ENCODE results near the gene AFG3L2.

Gene AFG3L2

DNA sequence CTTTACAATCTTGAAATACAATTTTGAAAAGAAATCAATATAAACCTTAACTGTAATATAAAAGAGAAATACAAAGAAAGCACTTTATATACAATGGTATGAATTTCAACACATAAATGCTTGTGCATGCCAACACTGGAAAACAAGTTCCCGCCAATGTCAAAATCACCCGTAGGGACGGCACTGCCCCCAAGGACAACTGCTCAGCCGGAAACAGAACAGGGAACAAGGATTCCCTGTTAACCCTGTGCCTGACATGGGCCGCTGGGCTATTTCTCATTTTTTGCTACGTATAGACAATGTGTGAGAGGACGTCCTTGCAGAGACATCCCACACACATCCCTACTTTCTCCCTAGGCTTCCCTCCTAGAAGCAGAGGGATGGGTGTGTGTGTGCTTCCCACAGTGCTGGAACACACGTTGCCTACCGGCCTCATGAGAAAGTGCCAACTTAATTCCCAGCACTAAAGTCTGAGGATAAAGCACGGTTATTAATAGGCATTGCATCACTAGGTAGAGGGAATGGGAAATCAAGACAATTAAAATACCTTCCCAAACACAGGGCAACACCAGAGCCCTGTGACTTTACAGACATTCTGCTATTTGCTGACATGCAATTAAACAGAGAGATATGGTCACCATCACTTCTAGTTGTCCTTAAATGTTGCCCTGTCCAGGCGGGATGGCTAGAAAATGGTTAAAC is 14.4 kb downstream of the AFG3L2 start:
- no peak for DNase-seq (ENCODE audit: low read depth in 1 of 2, low spot score in 1 of 2)

DNA sequence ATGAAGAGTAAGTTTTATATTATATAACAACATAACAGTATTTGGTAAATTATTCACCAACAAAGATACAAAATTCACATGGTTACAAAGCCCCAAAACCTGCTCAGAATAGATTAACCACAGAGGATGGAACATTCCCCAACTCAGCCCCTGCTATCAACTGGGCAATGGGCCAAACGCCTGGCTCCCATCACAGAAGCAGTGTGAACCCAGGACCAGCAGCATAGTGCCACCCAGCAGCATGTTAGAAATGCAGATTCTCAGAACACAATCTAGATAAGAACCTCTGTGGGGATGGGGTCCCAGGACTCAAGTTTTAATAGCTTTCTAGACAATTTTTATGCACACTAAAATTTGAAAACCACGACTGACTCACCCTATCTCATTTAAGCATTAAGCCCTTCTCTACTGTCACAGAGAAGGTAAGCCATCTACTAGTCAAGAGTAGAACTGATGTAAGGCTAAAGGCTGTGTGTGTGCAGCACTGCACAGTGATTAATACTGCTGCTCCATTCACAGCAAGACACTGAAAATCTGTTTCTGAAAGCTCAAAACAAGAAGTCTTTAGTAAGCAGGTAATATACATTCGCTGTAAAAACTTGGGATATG is 15.2 kb downstream of the AFG3L2 start:
- no peak for DNase-seq (ENCODE audit: low read depth in 1 of 2, low spot score in 1 of 2)

DNA sequence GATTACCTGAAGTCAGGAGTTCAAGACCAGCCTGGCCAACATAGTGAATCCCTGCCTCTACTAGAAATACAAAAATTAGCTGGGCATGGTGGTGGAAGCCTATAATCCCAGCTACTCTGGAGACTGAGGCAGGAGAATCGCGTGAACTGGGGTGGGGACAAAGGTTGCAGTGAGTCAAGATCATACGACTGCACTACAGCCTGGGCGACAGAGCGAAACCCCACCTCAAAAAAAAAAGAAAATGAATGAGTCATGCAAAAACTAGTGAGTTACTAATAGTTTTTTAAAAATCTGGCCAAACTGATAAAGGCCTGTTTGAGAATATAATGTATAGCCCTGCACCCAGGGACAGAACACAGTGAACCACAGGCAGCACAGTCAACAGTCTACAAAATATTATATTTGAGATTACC is 17.5 kb downstream of the AFG3L2 start:
- DNase-seq (ENCODE audit: low read depth in 1 of 2, low spot score in 1 of 2): no peak

DNA sequence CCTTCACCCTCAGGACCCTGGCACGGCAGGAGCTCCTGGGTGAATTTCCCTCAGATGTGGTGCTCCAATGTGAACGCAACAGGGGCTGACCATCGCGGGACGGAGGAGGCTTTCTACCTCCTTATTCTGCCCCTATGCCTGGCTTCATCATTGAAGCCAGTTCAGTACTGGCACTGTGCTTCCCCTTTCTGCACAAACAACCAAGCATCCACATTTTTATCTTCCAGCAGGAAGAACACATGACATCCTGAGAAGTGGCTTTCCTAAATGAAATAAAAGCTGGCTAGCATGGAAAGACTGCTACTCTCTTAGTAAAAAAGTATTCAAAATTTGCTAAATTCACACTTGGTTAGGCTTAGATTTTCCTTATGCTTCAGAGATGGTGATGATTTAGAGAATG is 24.8 kb downstream of the AFG3L2 start:
- no peak for DNase-seq (ENCODE audit: low read depth in 1 of 2, low spot score in 1 of 2)

DNA sequence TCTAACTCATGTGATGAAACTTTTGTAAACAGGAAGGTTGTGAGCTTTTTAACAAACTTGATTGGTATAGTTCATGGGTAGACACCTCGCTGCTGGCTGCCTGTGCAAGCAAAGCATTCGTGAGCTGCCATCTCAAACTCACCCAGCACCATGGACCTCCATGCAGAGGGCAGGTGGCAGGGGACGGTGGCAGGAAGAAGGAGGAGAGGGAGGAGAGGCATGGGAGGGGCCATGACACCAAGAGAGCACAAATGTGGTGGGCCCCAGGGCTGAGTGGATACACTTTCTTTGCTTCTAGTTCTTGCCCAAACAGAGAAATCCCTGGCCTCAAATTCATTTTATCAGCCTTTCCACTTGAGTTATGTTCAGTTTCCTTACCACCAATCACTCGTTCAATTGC is 29.1 kb downstream of the AFG3L2 start:
- no peak for DNase-seq (ENCODE audit: low read depth in 1 of 2, low spot score in 1 of 2)

DNA sequence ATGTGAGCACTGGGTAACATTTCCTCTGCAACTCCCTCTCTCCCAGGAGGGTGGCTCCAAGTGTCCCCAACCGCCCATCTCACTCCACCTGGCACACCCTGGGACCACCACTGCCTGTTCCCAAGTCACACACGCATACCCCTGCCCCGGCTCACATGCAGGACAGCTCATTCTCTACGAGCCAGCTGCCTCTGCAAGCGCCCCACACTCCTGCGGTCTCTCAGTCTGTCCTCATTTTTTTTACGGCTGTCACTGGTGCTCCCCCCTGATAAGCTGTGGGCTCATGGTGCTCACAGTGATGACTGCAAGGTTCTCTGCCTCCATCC is 30.8 kb downstream of the AFG3L2 start:
- no peak for DNase-seq (ENCODE audit: low read depth in 1 of 2, low spot score in 1 of 2)

DNA sequence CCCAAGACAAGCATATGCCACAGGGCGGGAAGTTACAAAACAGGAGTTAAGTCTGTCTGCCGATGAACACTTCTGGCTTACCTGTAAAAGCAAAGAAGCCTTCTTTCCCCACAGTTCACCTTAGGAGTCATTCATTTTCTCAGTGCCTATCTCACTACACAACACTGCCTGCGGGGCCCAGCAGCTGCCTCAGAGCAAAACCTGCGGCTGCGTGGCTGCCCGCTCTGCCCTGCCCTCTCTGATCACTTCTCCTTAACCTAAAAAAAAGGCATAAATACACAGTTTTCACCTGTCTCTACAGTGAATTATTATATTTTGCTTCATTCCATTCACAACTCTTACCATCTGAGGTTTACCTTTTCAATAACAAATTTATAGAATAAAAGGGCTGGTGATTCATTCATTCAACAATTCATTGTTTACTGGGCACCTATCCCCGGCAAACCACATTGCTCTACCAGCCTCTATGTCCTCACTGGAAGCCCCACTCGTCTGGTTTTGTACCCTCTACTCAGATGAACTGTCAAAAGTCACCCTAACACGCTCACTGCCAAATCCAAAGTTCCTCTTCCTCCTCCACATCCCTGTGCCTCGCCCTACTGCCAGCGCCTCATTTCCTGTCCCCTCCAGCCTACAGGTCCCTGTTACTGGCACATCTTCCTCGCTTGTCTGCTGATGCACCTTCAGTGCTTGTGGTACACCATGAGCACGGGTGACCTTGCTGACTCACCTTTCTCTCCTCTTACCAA is 31.4 kb downstream of the AFG3L2 start:
- no peak for DNase-seq (ENCODE audit: low read depth in 1 of 2, low spot score in 1 of 2)

DNA sequence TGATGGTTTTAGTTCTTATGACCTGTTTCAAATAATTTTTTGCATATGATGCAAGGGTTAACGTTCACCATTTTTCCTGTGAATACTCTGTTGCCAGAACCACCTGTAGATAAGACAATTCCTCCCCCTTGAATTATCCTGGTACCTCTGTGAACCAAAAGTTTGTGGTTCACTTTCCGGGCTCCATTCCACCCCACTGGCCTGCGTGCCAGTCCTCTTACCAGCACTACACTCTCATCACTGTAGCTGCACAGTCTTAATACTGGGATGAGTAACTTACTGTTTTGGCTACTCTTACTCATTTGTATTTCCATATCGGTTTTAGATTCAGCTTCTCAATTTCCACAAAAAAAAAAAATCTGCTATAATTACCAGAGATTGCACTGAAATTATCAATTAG is 34.4 kb downstream of the AFG3L2 start:
- DNase-seq (ENCODE audit: low read depth in 1 of 2, low spot score in 1 of 2): no peak

DNA sequence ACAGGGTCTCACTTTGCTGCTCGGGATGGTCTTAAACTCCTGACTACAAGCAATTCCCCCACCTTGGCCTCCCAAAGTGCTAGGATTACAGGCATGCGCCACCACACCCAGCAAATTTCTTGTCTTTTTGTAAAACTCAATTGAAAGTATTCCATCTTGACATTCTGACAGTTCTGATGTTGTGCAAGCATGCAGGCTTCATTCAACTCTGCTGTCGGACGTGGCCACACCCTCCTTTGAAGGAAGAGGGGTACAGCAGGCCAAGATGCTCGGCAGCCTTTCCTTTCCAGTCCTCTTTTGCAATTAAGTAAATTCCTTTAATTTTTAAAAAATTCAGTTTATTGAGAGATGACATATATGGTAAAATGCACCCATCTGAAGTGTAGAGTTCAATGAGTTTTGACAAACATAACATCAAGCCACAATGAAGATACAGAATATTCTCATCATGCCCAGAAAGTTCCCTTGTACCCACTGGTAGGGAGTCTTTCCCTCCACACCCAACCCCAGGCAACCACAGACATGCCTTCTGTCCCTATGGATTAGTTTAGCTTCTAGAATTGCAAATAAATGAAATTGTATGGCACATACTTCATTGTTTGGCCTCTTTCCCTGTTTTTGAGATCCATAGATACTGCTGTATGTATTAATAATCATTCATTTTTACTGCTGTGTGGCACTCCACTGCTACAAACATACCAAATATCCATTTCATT is 35.9 kb downstream of the AFG3L2 start:
- no peak for DNase-seq (ENCODE audit: low read depth in 1 of 2, low spot score in 1 of 2)

DNA sequence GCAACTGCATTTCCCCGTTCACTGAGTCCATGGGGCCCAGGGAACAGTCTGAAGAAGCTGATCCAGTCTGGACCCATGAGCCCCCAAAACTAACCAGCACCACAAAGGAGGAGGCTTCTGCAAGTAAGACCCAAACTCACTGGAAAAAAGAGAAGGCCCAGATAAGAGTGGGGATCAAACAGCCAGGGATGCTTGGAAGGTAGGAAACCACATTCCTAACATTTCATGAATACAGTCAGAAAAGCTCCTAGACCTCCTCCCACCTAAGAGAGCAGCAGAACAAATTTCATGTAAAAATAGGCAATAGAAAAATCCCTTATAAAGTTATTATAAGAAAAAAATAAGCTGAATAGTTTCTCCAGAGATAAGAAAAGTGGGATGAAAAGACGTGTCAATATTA is 38.6 kb downstream of the AFG3L2 start:
- DNase-seq (ENCODE audit: low read depth in 1 of 2, low spot score in 1 of 2): no peak

DNA sequence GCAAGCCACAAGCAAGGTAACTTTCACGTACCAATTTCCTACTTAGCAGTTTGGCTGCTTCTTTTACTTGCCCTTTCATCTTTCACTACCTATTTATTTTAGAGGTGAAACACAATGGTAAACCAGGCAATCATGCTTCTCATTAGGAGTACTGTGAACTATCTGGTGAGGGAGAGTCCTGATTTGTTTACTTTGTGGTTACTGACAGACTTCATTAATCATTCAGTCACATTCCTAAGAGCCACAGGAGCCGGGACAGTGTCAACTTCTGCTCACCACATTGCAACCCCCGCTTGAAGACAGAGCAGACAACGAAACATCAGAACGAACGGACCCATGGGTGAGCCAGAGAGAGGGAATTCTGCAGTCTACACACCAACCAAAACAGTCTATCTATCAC is 40.1 kb downstream of the AFG3L2 start:
- DNase-seq (ENCODE audit: low read depth in 1 of 2, low spot score in 1 of 2): no peak

DNA sequence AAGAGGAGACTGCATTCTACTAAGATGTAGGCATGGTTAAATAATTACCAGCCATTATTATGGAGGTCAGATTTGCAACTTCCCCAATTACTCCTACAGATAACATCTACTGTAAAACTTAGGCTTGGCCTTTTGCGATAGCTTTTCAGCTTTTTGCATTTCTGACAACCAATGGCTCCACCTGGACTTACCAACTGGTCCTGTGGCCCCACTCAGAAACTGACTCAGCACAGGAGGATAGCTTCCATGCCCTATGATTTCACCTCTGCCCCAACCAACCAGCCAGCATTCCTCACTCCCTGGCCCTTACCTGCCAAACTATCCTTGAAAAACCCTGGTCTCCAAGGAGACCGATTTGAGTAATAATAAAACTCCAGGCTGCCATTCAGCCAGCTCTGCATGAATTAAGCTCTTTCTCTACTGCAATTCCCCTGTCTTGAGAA is 40.8 kb downstream of the AFG3L2 start:
- DNase-seq (ENCODE audit: low read depth in 1 of 2, low spot score in 1 of 2): no peak

DNA sequence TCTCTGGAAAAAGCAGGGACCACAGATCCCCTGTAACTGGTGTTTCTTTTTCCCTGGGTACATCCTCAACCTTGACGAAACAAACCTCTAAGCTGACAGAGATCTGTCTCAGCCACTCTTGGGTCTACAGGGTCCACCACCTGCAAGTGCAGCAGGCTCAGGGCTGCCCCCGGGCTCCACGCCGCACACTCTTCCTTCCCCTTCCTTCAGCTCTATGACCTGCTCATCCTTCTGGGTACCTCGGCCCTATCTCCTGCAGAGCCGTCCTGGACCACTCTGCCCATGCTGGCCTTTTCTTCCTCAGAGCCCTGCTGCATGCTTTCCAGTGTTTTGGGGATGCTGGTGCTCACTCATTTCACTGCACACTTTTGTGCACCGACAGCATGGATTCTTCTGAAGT is 41.5 kb downstream of the AFG3L2 start:
- DNase-seq (ENCODE audit: low read depth in 1 of 2, low spot score in 1 of 2): no peak

DNA sequence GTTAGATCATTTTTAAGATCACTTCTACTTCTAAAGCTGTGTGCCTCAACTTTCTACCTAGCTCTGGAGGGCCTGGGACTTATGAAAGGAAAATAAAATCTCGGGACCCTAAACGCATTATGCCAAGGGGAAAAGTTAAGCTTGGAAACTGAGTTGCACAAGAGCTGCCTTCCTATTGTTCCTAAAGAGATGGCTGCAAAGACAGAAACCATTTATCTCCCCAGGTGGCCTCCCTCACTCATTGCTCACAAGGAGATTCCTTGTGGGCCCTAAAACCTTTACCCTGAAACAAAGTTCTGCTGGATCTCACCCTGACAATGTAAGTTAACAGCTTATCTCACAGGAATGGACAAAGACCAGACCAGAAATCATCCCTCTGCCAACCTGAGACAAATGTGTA is 42.2 kb downstream of the AFG3L2 start:
- no peak for DNase-seq (ENCODE audit: low read depth in 1 of 2, low spot score in 1 of 2)

DNA sequence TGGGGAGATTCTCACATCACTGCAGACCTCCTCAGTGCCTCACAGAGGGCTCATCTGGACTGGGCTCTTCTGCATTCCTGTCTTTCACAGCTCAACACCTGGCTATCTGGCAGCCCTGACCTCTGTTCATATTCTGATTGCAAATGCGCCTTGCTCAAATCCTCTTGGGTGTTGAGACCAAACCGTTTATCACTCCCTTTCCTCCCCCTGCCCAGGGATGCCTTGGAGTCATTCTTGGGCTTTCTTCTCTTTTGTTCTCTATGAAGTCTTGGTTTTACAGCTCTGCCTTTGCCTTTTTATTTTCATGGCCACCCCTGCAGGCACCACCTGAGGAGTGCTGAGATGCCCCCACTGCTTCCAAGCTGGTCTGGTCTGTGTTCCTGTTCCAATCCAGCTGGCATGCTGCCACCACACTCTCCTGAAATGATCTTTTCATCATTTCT is 42.6 kb downstream of the AFG3L2 start:
- no peak for DNase-seq (ENCODE audit: low read depth in 1 of 2, low spot score in 1 of 2)

DNA sequence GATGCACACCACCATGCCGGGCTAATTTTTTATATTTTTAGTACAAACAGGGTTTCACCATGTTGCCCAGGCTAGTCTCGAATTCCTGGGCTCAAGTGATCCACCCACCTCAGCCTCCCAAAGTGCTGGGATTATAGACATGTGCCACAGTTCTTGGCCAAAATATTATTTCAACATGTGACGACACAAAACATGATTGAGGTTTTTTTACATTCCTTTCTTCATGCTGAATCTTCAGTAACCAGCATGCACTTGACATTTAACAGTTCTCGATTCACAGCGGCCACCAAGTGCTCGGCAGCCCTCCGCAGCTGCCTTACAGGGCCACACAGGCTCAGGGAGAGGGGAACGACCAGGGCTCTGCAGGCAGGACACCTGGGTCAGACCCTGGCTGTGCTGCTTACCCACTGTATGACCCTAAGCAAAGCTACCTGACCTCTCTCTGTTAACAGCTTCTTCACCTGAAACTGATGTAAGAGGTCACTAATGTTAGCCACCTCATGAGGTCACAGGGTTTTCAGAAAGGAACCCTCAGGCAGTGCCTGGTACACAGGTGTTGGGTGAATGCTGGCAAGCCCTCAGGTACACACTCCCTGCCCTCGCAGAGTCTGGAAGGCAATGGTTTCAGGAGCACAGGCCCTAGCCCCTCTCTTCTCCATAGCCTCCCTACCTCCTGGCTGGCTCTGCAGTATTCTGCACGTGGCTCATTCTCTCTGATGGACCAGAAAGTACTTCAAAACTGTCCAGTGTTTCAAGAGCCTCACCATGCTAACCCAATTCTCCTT is 43.3 kb downstream of the AFG3L2 start:
- no peak for DNase-seq (ENCODE audit: low read depth in 1 of 2, low spot score in 1 of 2)

DNA sequence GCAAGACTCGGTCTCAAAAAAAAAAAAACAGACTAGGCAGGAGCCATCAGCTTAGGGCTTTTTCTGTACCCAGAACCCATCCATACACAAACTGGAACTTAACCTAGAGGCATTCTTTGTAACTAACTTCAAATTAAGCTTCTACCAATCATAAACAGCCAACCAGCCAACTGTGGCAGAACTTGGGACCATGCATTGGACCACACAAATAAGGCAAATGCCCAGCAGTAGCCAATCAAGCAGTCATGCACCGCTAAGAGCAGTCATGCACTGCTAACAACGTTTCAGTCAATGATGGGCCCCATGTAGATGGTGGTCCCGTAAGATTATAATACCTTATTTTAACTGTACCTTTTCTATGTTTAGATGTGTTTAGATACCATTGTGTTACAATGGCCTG is 46.3 kb downstream of the AFG3L2 start:
- no peak for DNase-seq (ENCODE audit: low read depth in 1 of 2, low spot score in 1 of 2)

DNA sequence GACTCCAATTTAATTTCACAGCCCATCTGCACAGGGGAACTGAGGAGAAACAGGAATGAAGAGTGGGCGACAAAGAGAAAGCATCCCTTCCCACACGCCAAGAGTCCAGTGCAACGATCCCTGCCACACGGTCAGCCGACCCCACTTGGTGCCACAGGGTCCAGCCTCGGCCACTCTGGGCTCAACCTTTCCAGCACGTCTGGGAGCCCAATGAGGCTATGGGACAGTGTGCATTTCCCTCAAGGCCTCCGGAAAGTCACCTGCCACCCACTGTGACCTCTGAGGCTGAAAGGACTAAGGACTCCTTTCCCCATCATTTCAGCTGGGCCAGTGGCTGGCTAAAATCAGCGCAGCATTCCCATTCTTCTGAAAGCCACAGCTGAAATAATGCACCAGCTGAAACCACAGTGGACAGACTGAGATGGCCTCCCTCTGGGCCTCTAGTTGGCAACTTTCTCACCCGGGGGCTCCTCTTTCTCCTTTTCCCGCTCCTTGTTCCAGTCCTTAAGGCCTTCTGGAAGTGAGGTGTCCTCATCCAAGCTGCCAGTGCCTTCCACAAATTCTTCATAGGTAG is 47.8 kb downstream of the AFG3L2 start:
- no peak for DNase-seq (ENCODE audit: low read depth in 1 of 2, low spot score in 1 of 2)

DNA sequence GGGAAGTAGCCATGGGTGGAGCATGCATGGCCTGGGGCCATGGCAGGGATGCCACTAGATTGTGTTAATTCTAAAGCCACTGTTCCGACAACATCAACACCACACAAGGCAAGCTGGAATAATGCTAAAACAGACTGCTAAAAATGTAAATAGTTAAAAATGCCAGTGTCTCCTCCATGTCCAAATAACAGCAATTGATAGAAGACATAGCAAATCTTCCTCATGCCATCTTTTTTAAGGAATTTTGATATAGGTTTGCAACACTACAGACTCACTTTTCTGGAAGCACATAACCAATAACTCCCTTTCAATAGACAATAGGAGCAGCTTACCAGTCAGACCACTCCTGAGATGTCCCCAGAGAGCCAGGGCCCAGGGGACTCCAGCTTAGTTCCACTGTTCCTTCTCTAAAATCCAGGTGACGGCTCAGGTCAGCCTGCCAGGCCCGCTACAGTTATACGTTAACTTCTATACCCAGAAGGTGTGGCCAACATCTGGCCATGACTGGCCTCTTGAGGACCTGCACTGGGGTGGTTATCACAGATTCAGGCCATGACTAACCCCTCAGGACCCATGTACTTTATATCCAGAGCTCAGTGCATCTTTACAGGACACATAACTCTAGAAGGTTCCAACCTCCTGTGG is 48.7 kb downstream of the AFG3L2 start:
- no peak for DNase-seq (ENCODE audit: low read depth in 1 of 2, low spot score in 1 of 2)

DNA sequence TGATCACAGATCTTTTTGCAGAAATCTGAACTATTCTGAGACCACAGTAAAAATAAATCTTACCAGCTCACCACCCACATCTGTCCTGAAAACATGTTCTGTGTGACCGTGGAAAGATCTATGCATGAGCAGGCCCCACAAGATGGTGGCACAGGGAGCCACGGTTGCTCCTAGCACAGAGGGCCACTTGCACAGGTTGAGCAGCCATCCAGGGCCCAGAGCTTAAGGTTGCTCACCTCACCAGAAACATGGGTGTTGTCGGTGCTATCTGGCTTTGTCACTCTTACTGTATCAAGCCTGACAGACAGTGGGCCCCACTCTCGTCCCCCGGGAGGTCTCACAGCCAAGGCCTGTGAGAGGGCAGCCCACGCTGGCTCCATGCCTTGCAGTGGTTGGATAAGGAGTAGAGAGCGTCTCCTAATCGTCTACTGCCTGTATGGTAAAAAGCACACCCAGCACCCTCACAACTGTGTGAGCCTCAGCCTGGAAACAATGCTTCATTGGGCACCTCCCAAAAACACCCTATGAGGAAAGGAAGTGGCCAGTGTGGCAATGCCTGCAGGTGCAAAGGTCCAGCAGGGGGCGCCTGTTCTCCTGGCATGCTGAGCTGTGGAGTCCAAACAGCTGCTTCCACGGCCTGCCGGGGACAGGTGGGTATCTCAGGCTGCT is 49.4 kb downstream of the AFG3L2 start:
- peak; percentile 53 to 56 for DNase-seq (ENCODE audit: low read depth in 1 of 2, low spot score in 1 of 2)
